ENCODE data around the gene PADI1. TPM values are rescaled to one million over a fixed set of nuclear protein-coding genes. Genes with fewer than 3 reads are reported as not detected.

Gene PADI1
- total and polyA plus RNA-seq, 2 of the 8 experiments (the other 6 are each of a cell fraction or from before 2014, with no cell fraction given): 0.20 to 0.30 TPM

- no peaks in the 10 kb centered on the region for H3K79me2 ChIP-seq (ENCODE audit: control insufficient read depth in 1 of 2, insufficient read depth in 2 of 2, low read length in 2 of 2)
- no peak overlapping the region for H3K27ac ChIP-seq (ENCODE audit: low read depth, low read length)
- H3K4me2 ChIP-seq (ENCODE audit: insufficient read depth in 1 of 2, low read depth in 2 of 2, low read length in 2 of 2): no peak overlapping the region
- no peak overlapping the region for H3K56ac ChIP-seq (replicated peaks; ENCODE audit: insufficient read length, low read depth, low read length)
- CTCF ChIA-PET (ENCODE audit: partially characterized antibody): interaction anchor here (1.0 to 2.8 kb wide), 7 partner anchors 10 to 88 kb away, joined by 3 to 14 read pairs (median 4); no protein-coding TSS in a partner anchor
- no peak overlapping the region for H2BK12ac ChIP-seq (ENCODE audit: low read depth, low read length)
- no peaks in the 10 kb centered on the region for H3K79me1 ChIP-seq (ENCODE audit: low read depth, low read length)
- H3K4me1 ChIP-seq (replicated peaks in 1 of 4; ENCODE audit: control insufficient read depth in 3 of 4, insufficient read depth in 4 of 4, low read length in 3 of 4): peaks cover 0 to 6% (median 2%) of the 10 kb centered on the region in 4 experiments; a peak in 4 of 7 replicates
- no peak overlapping the region for H3K18ac ChIP-seq (ENCODE audit: extremely low read depth, low read length)
- no peak overlapping the region for H2BK120ac ChIP-seq (replicated peaks; ENCODE audit: low read depth, low read length)
- H3K23me2 ChIP-seq (ENCODE audit: low read depth, low read length): no peaks in the 10 kb centered on the region
- H3K9ac ChIP-seq (replicated peaks in 1 of 4; ENCODE audit: extremely low read depth in 1 of 4, low read depth in 3 of 4, low read length in 3 of 4): no peak overlapping the region
- no peak overlapping the region for H2BK20ac ChIP-seq (ENCODE audit: low read length)
- no peaks in the 10 kb centered on the region for H3K27me3 ChIP-seq (replicated peaks in 1 of 4; ENCODE audit: control insufficient read depth in 3 of 4, extremely low read depth in 1 of 4, insufficient read depth in 3 of 4, low read length in 3 of 4)
- H3K23ac ChIP-seq (ENCODE audit: insufficient read length): no peak overlapping the region
- no peak overlapping the region for H3K14ac ChIP-seq (ENCODE audit: insufficient read length)
- no peak overlapping the region for H4K8ac ChIP-seq (ENCODE audit: extremely low read depth, insufficient read depth, low read length)
- H3K4me3 ChIP-seq (ENCODE audit: extremely low read depth in 1 of 4, insufficient read depth in 2 of 4, low read depth in 3 of 4, low read length in 4 of 4): no peak overlapping the region
- H2AFZ ChIP-seq (ENCODE audit: low read length): no peak overlapping the region
- DNase-seq (ENCODE audit: low read depth in 1 of 2, low spot score in 2 of 2): no peak
- peaks cover 2 to 3% of the 10 kb centered on the region in 2 experiments; a peak in 1 of 4 replicates for H3K9me3 ChIP-seq (ENCODE audit: insufficient read depth in 2 of 2, low read depth in 1 of 2, low read length in 1 of 2)
- no peak overlapping the region for H2AK5ac ChIP-seq (ENCODE audit: low read depth, low read length)
- H3K36me3 ChIP-seq (ENCODE audit: control insufficient read depth in 2 of 4, insufficient read depth in 4 of 4, low read length in 3 of 4): no peaks in the 10 kb centered on the region
- H2BK5ac ChIP-seq (ENCODE audit: low read depth, low read length): peak overlapping the region; percentile 35
- no peak overlapping the region for H4K91ac ChIP-seq (replicated peaks; ENCODE audit: insufficient read length, low read length)
- no peak overlapping the region for H2BK15ac ChIP-seq (ENCODE audit: low read length)
- FAIRE-seq: no peak
- no peak overlapping the region for H4K5ac ChIP-seq (ENCODE audit: insufficient read length, low read depth, low read length)
- H3K4ac ChIP-seq (replicated peaks; ENCODE audit: insufficient read length, low read depth, low read length): no peak overlapping the region
- H4K20me1 ChIP-seq (replicated peaks in 1 of 2; ENCODE audit: control insufficient read depth in 1 of 2, insufficient read depth in 2 of 2, low read length in 2 of 2): no peaks in the 10 kb centered on the region
- 73% methylated on average over 8 of the region's 9 CpGs; no CpG with 5 or more reads in 1 of the 2 experiments for WGBS, 2 experiments (ENCODE audit: extremely low coverage in 1 of 2, insufficient coverage in 1 of 2, insufficient read length in 1 of 2, insufficient replicate concordance in 2 of 2, low coverage in 1 of 2, low lambda C conversion rate in 2 of 2, missing lambda C conversion rate in 1 of 2)
- POLR2A ChIA-PET (ENCODE audit: partially characterized antibody): interaction anchor here (1.0 kb wide), 1 partner anchor 11 kb away, joined by 3 read pairs; no protein-coding TSS in a partner anchor
- TF ChIP-seq TEAD4 (IDR thresholded peaks at IDR 0.05; ENCODE audit: low read depth, low read length): no peak
- no peak for TF ChIP-seq HDAC6 (IDR thresholded peaks at IDR 0.05; ENCODE audit: low read depth, low read length)
- TF ChIP-seq TAF7 (optimal IDR thresholded peaks at IDR 0.05; ENCODE audit: borderline replicate concordance, low read depth, low read length): no peak
- no peak for TF ChIP-seq BACH1 (IDR thresholded peaks at IDR 0.05; ENCODE audit: low read length)
- no peak for TF ChIP-seq CEBPB (IDR thresholded peaks at IDR 0.05; ENCODE audit: low read depth, low read length)
- TF ChIP-seq EGR1 (IDR thresholded peaks at IDR 0.05; ENCODE audit: borderline replicate concordance, low read depth, low read length): no peak
- no peak for TF ChIP-seq ATF3 (IDR thresholded peaks at IDR 0.05; ENCODE audit: insufficient read depth, low read depth, low read length)
- no peak for TF ChIP-seq SP4 (IDR thresholded peaks at IDR 0.05; ENCODE audit: low read length)
- no peak for TF ChIP-seq KDM1A (IDR thresholded peaks at IDR 0.05; ENCODE audit: borderline replicate concordance, low read length)
- no peak for TF ChIP-seq TCF12 (IDR thresholded peaks at IDR 0.05; ENCODE audit: low read depth, low read length)
- no peak for TF ChIP-seq SIN3A (conservative IDR thresholded peaks at IDR 0.05 in 1 of 2, IDR thresholded peaks at IDR 0.05 in 1 of 2; ENCODE audit: low read depth in 1 of 2, low read length in 2 of 2)
- TF ChIP-seq CHD1 (IDR thresholded peaks at IDR 0.05; ENCODE audit: low read depth, low read length): no peak
- no peak for TF ChIP-seq SIRT6 (IDR thresholded peaks at IDR 0.05; ENCODE audit: low read length)
- no peak for TF ChIP-seq SP2 (IDR thresholded peaks at IDR 0.05; ENCODE audit: low read length)
Measured at GRCh38 chr1:17186216-17186909, 18.6 kb upstream of the PADI1 start.
